K562 (cell line): ENCODE measurements around the gene FOXM1. TPM values are rescaled to one million over a fixed set of nuclear protein-coding genes. Genes with fewer than 3 reads are reported as not detected.

Experiments
- ATAC-seq: fragments of 200-7000 bp; cut with Tn5 transposase; 3 replicates; pipeline ENCODE4 v1.9.1; 2020; ENCODE audit warnings: moderate library complexity
- BruUV-seq: library from RNA; stranded (reverse); fragments of 400-500 nt; replicated peaks from 2 replicates; lab custom pipeline; 2021; lab: Mats Ljungman, UMichigan
- CTCF ChIA-PET: fragments of 300-600 bp; formaldehyde crosslinking; extraction: SDS; loops from one replicate; lab custom pipeline; 2021; ENCODE audit warnings: low intra/inter-chr PET ratio; lab: Yijun Ruan, JAX
- POLR2A ChIA-PET: fragments of 300-600, 350-650 bp; sonication (Branson Sonifier 250); formaldehyde crosslinking; extraction: SDS; loops from one replicate; lab custom pipeline; 2021; ENCODE audit warnings: antibody characterized with exemption, inconsistent platforms; lab: Yijun Ruan, JAX
- DNase-seq, 4 experiments: peaks; one replicate each; pipeline versions ENCODE4 v3.0.0 to v3.0.0-alpha.2; 2011 to 2018; ENCODE audit warnings: low spot score in 3 of 4, mixed read lengths in 3 of 4; ENCODE audit errors: extremely low read depth in 1 of 4
- FAIRE-seq: peaks from 2 replicates; lab custom pipeline; 2011; peaks lifted over from hg19 to GRCh38; lab: Jason Lieb, UNC
- H2AFZ ChIP-seq: 2 replicates; pipeline ENCODE4 v1.6.0; 2011; ENCODE audit warnings: low read depth, low read length, control low read depth, inconsistent platforms
- H3K27ac ChIP-seq: fragments of 200-600 bp; 3 replicates; pipeline ENCODE4 v1.8.0; 2011; ENCODE audit warnings: low read depth, mild to moderate bottlenecking, control low read depth, inconsistent platforms, low read length, moderate library complexity, mixed read lengths; ENCODE audit errors: extremely low read depth
- H3K27me3 ChIP-seq, 2 experiments: fragments of 300-600 bp in 1 of 2; 2 replicates in 1 of 2; 3 replicates in 1 of 2; pipeline versions ENCODE4 v1.6.0 to v1.8.0; 2011; ENCODE audit warnings: inconsistent platforms in 2 of 2, low read length in 2 of 2, mild to moderate bottlenecking in 1 of 2, mixed read lengths in 1 of 2, moderate library complexity in 1 of 2; ENCODE audit not compliant: control insufficient read depth in 2 of 2, insufficient read depth in 2 of 2
- H3K36me3 ChIP-seq: fragments of 300-600 bp; 3 replicates; pipeline ENCODE4 v1.8.0; 2011; ENCODE audit warnings: mild to moderate bottlenecking, low read length, inconsistent platforms; ENCODE audit not compliant: control insufficient read depth, insufficient read depth
- H3K4me1 ChIP-seq, 2 experiments: fragments of 200-600 bp in 1 of 2; replicated peaks in 1 of 2; 2 replicates in 1 of 2; 3 replicates in 1 of 2; pipeline versions ENCODE4 v1.5.1 to v1.8.0; 2011; ENCODE audit warnings: inconsistent platforms in 2 of 2, low read length in 2 of 2, mild to moderate bottlenecking in 1 of 2, mixed read lengths in 1 of 2, moderate library complexity in 1 of 2; ENCODE audit not compliant: control insufficient read depth in 2 of 2, insufficient read depth in 2 of 2
- H3K4me2 ChIP-seq: 2 replicates; pipeline ENCODE4 v1.6.1; 2011; ENCODE audit warnings: low read length, control low read depth, inconsistent platforms, mixed read lengths; ENCODE audit not compliant: insufficient read depth
- H3K4me3 ChIP-seq: fragments of 200-600 bp; sonication (generic), shearing (Covaris generic); 2 replicates; pipeline ENCODE4 v1.5.1; 2016; ENCODE audit warnings: control low read depth, inconsistent platforms
- H3K79me2 ChIP-seq: fragments of 200-600 bp; 3 replicates; pipeline ENCODE4 v1.8.0; 2011; ENCODE audit warnings: low read length, inconsistent platforms; ENCODE audit not compliant: control insufficient read depth, insufficient read depth
- H3K9ac ChIP-seq, 2 experiments: 2 replicates each; pipeline versions ENCODE4 v1.6.0 to v1.6.1; 2011; ENCODE audit warnings: low read depth in 2 of 2, low read length in 2 of 2, control low read depth in 1 of 2, inconsistent platforms in 1 of 2, mild to moderate bottlenecking in 1 of 2, mixed read lengths in 1 of 2; ENCODE audit not compliant: insufficient read depth in 1 of 2
- H3K9me1 ChIP-seq: one replicate; pipeline ENCODE4 v1.6.0; 2011; ENCODE audit warnings: inconsistent platforms, mild to moderate bottlenecking, low read length, moderate library complexity; ENCODE audit not compliant: control insufficient read depth, insufficient read depth
- H3K9me3 ChIP-seq: replicated peaks from 2 replicates; pipeline ENCODE4 v1.5.1; 2011; ENCODE audit warnings: low read depth, low read length, inconsistent platforms; ENCODE audit not compliant: control insufficient read depth, insufficient read depth
- H4K20me1 ChIP-seq: replicated peaks from 2 replicates; pipeline ENCODE4 v1.6.1; 2011; ENCODE audit warnings: low read length, inconsistent platforms, mixed read lengths; ENCODE audit not compliant: control insufficient read depth, insufficient read depth
- CBFA2T2 ChIP-seq: fragments of 450-650 bp; conservative IDR thresholded peaks from 2 replicates; pipeline ENCODE4 v1.6.1; 2017; ENCODE audit warnings: mild to moderate bottlenecking
- E2F3 ChIP-seq: fragments of 250-450 bp; sonication (Bioruptor Pico); IDR thresholded peaks from 2 replicates; pipeline ENCODE4 v1.4.0; 2020; ENCODE audit warnings: mild to moderate bottlenecking
- HLTF ChIP-seq: fragments of 450-650 bp; IDR thresholded peaks from 2 replicates; pipeline ENCODE4 v1.6.1; 2016
- MYBL2 ChIP-seq, 2 experiments: fragments of 450-650 bp in 1 of 2; sonication (generic) in 1 of 2; formaldehyde crosslinking in 1 of 2; IDR thresholded peaks; 2 replicates each; pipeline versions ENCODE4 v1.6.1 to v1.8.1; 2017 to 2022; ENCODE audit warnings: borderline replicate concordance in 1 of 2, inconsistent platforms in 1 of 2, low read depth in 1 of 2, mild to moderate bottlenecking in 1 of 2, missing genetic modification reagents in 1 of 2, moderate library complexity in 1 of 2
- POLR2H ChIP-seq: IDR thresholded peaks from 2 replicates; pipeline ENCODE4 v1.6.1; 2016; ENCODE audit warnings: missing genetic modification characterization, low read depth, mild to moderate bottlenecking, control low read depth, missing compliant biosample characterization, moderate library complexity
- WHSC1 ChIP-seq: IDR thresholded peaks from one replicate; pipeline ENCODE4 v1.6.1; 2012; ENCODE audit warnings: low read length, control low read depth, inconsistent platforms
- WGBS: fragments of 100-300 bp; shearing (Covaris generic); methylation state at CpG from one replicate; pipeline ENCODE4 v1.1.6; 2016; ENCODE audit warnings: low coverage, mixed read lengths; ENCODE audit not compliant: insufficient coverage; ENCODE audit errors: missing lambda C conversion rate; 5-methylcytosine and 5-hydroxymethylcytosine counted together
- in situ Hi-C: fragments of 300-500 bp; cut with MboI; formaldehyde crosslinking; loops from 4 replicates; pipeline ENCODE4 v1.15.0; 2018; ENCODE audit warnings: inconsistent platforms, mixed read lengths
- intact Hi-C: fragments of 100-400 bp; cut with micrococcal nuclease; formaldehyde crosslinking; loops from 2 replicates; pipeline ENCODE4 v1.14.2; 2022
- polyA plus RNA-seq, 8 experiments: library from polyadenylated mRNA; depleted of rRNA in 4 of 8; stranded (reverse) in 5 of 8; unstranded in 3 of 8; fragments of >200 nt; fragmentation: Nextera tagmentation in 2 of 8; fragmentation: Illumina TruSeq in 1 of 8; extraction: Ambion mirVana in 2 of 8; extraction: Trizol in 1 of 8; gene quantifications; 2 replicates each; pipeline versions ENCODE4 v1.2.1 to v1.2.3, GENCODE V29; 2011 to 2014; ENCODE audit warnings: inconsistent platforms in 1 of 8, missing spikeins in 1 of 8
- total RNA-seq, 7 experiments: library from RNA; depleted of rRNA in 6 of 7; stranded (reverse); fragments of >200 nt in 6 of 7; fragmentation: Illumina TruSeq in 2 of 7; extraction: Trizol in 2 of 7; gene quantifications; 2 replicates each; pipeline versions ENCODE4 v1.2.1 to v1.2.3, GENCODE V29; 2011 to 2021; ENCODE audit warnings: low replicate concordance in 1 of 7
- TF ChIP-seq, protein P1 (sequence below): fragments of 450-650 bp; formaldehyde crosslinking; IDR thresholded peaks from 2 replicates; pipeline ENCODE4 v1.4.0; 2020; ENCODE audit warnings: mild to moderate bottlenecking, moderate library complexity
- TF ChIP-seq, protein P2 (sequence below): sonication (generic); formaldehyde crosslinking; IDR thresholded peaks from 2 replicates; pipeline ENCODE4 v1.8.0; 2022; ENCODE audit warnings: mild to moderate bottlenecking, missing genetic modification reagents

Gene FOXM1
- total and polyA plus RNA-seq, 9 of the 15 experiments (the other 6 are each of a cell fraction or from before 2014, with no cell fraction given), result 8.9 to 46.9 (median 17.2) TPM

DNA sequence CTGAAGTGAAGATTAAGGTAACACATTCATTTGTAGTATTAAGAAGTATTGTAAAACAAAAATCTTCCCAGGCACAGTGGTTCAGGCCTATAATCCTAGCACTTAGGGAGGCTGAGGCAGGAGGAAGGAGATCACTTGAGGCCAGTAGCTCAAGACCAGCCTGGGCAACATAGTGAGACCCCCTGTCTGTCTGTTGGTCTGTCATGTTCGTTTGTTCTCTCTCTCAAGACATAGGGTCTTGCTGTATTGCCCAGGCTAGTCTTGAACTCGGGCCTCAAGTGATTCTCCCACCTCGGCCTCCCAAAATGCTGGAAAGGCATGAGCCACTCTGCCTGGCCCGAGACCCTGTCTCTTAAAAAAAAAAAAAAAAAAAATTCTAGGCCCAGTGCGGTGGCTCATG is 20.4 kb upstream of the FOXM1 start:
- CTCF ChIA-PET, result no interaction called here
- Histone ChIP-seq H3K9ac (no peak overlapping the region), H3K4me2 (no peak overlapping the region), H3K36me3 (no peaks in the 10 kb centered on the region), H3K79me2 (peaks cover 2% of the 10 kb centered on the region; the same call in 1 of the 3 replicates), H3K9me1 (no peaks in the 10 kb centered on the region), H3K4me3 (no peak overlapping the region), H3K27me3 (no peaks in the 10 kb centered on the region), H3K4me1 (peaks cover 0 to 4% of the 10 kb centered on the region in 2 experiments; a peak in 2 of 5 replicates), H2AFZ (no peak overlapping the region), H3K27ac (no peak overlapping the region), H3K9me3 (no peaks in the 10 kb centered on the region), H4K20me1 (no peaks in the 10 kb centered on the region)
- intact Hi-C loops (no loop called here), in situ Hi-C loops (no loop called here)
- DNase-seq (no peak), ATAC-seq (no peak), FAIRE-seq (no peak)
- no TSS peak for BruUV-seq
- POLR2A ChIA-PET, result no interaction called here
- TF ChIP-seq E2F3 (CRISPR knock-in tag) (no peak), HLTF (no peak), CBFA2T2 (no peak), POLR2H (tag) (no peak), MYBL2 (IDR thresholded peaks at IDR 0.05; ENCODE audit: low read depth) (no peak), MYBL2 (CRISPR knock-in tag; IDR thresholded peaks at IDR 0.05; ENCODE audit: borderline replicate concordance) (no peak), WHSC1 (no peak)
- TF ChIP-seq, protein P1, sequence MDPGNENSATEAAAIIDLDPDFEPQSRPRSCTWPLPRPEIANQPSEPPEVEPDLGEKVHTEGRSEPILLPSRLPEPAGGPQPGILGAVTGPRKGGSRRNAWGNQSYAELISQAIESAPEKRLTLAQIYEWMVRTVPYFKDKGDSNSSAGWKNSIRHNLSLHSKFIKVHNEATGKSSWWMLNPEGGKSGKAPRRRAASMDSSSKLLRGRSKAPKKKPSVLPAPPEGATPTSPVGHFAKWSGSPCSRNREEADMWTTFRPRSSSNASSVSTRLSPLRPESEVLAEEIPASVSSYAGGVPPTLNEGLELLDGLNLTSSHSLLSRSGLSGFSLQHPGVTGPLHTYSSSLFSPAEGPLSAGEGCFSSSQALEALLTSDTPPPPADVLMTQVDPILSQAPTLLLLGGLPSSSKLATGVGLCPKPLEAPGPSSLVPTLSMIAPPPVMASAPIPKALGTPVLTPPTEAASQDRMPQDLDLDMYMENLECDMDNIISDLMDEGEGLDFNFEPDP, result no peak
- TF ChIP-seq, protein P2, sequence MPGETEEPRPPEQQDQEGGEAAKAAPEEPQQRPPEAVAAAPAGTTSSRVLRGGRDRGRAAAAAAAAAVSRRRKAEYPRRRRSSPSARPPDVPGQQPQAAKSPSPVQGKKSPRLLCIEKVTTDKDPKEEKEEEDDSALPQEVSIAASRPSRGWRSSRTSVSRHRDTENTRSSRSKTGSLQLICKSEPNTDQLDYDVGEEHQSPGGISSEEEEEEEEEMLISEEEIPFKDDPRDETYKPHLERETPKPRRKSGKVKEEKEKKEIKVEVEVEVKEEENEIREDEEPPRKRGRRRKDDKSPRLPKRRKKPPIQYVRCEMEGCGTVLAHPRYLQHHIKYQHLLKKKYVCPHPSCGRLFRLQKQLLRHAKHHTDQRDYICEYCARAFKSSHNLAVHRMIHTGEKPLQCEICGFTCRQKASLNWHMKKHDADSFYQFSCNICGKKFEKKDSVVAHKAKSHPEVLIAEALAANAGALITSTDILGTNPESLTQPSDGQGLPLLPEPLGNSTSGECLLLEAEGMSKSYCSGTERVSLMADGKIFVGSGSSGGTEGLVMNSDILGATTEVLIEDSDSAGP (CRISPR knock-in tag), result no peak
- 80% methylated on average over 2 of the region's 5 CpGs for WGBS
